Hematopoietic multipotent progenitor cell (in vitro differentiated cells): ENCODE data around the gene SRPX. TPM values are rescaled to one million over a fixed set of nuclear protein-coding genes. Genes with fewer than 3 reads are reported as not detected.

Experiments used
- DNase-seq, 3 donors: peaks; one replicate each; pipeline ENCODE4 v3.0.0-alpha.2; 2011 to 2015; ENCODE audit warnings: low read depth in 2 of 3, low spot score in 2 of 3
- total RNA-seq: library from RNA; depleted of rRNA; stranded (reverse); fragments of >200 nt; gene quantifications from one replicate; pipeline ENCODE4 v1.2.3, GENCODE V29; 2012

Gene SRPX
- total RNA-seq, 1 donor: under 0.01 TPM

- DNase-seq: no peak
These were observed 6.6 kb downstream of the SRPX start for GRCh38 chrX:38214044-38214443.

GRCh38 chrX:38211891-38212635 lies 8.6 kb downstream of the SRPX start:
- DNase-seq: no peak

DNA sequence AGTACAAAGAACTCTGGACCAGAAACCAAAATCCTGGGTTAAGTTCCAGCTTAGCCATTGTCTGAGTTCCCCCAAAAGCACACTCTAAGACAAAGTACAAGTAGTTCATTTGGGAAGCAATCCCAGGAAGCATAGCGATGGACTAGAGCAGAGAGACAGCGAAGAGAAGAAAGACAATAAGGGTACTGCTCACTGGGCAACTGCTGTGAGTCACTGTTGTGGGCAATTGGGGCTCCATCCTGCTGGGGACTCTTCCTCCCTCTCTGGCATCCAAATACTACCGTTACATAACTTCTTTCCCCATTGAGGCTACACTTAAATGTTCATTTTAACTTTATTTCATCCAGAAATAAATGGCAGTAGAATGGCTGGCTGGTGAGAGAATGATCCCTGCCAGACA lies 14.1 kb downstream of the SRPX start:
- no peak for DNase-seq

DNA sequence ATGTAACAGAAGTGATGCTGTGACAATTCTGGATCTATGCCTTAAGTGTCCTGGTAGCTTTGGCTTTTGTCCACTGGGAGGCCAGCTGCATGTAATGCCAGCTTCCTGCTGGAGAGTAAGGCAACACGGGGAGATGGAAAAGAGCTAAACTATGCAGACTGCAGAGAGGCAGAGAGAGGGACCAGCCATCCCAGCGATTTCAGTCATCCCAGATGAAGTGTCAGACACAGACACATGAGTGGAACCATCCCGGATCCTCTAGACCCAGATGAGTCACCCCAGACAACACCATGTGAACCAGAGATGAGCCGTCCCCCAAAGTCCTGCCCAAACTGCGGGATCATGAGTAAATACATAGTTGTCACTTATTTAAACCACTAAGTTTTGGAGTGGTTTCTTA lies 14.6 kb downstream of the SRPX start:
- DNase-seq: no peak

DNA sequence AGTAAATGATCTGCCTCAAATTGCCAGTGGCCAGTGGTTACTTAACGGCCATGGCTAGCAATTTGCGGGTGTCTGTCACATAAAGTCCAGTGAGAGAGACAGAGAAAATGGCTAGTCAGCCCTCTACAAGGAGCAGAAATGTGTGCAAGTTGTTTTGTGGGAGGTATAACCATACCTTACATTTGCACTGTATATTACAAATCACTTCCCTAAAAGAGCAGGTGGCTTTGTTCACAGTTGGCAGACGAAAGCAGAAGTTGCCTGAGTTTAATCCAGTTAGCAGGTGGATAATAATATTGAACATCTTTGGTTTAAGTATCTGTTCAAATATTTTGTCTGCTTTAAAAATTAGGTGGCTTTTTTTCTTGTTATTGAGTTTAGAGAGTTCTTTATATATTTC lies 15.6 kb downstream of the SRPX start:
- peak in 1 of 3 donors; percentile 53 for DNase-seq

DNA sequence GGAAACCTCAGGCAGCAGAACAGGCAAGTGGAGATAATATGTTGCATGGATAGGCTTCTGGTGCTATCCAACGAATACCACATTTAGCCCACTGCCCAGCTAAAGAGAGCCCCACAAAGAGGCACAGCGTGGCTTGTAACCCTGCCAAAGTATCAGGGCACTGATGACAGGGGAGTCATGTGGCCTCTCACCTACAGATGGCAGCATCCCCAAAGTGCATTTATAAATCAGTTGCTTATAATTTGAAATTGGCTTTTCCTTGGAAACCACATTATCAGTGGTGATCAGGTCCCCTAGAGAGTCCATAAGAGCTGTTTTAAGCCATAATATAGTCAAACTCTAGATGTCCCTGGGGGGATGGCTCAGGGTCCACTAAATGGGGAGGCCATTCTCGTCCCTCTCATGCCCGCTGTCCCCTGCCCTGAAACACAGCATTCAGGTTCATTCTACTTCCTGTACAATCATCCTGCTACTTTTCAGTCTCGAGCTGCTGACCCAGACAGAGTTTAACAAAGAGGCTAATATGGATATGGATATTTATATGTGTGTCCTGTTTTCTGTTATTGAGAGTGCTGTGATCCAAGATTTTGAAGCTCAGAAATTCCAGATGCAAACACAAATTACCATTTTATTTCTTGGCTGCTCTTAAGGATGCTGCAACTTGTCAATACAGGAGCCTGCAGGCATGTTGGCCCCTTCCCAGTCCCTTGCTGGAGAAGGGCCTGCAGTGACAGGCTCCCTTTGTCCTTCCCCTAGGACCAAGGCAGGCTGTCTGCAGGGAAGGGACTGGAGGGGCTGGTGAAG lies 28.5 kb downstream of the SRPX start:
- DNase-seq: peak in 2 of 3 donors; percentile 12 to 43

GRCh38 chrX:38189431-38190250 lies 31.0 kb downstream of the SRPX start:
- no peak for DNase-seq

- DNase-seq: no peak
These were observed 37.1 kb downstream of the SRPX start for GRCh38 chrX:38183596-38183995.

DNA sequence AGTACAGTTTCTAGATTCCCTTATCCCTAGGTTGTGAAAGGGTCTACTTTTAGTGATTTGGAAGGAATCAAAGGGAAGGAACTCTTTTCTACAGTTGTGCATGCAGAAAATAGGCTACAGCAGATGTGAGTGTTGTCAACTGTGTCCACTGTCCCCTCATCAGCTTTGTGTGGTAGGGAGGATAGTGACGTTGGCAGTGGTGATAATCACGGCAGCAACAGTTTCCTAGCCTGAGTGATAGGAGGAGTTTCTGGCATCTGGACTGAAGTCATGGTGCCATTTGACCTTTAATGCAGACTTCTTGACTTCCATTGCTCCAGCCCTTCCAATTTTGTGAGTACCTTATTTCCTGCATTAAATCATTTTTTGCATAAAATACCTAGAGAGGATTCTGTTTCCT lies 39.3 kb downstream of the SRPX start:
- DNase-seq: no peak

GRCh38 chrX:38178396-38178795 lies 42.3 kb downstream of the SRPX start:
- no peak for DNase-seq

GRCh38 chrX:38175139-38175538 lies 45.5 kb downstream of the SRPX start:
- peak in 1 of 3 donors; percentile 4 for DNase-seq

GRCh38 chrX:38172596-38172995 lies 48.1 kb downstream of the SRPX start:
- no peak for DNase-seq

DNA sequence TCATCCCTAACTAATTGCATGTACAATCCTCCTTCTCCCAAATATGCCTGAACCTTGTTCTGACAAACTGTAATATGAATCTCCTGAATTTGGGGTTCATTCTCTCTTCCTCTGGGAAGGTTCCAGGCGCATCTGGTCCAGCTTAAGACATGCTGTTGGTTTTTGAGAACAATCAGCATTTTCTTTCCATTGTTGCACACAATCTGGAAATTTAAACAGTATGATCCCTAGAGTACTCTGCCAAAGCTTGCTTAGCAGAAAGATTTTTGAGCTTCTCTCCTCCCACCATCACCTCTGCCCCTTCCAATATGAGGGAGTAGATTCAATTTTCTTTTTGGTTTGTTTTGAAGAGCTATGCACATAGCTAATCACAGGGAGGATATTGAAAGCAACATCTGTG lies 50.1 kb downstream of the SRPX start:
- no peak for DNase-seq

- peak in 2 of 3 donors; percentile 13 to 38 for DNase-seq
These were observed 54.1 kb downstream of the SRPX start for GRCh38 chrX:38166478-38167083.

DNA sequence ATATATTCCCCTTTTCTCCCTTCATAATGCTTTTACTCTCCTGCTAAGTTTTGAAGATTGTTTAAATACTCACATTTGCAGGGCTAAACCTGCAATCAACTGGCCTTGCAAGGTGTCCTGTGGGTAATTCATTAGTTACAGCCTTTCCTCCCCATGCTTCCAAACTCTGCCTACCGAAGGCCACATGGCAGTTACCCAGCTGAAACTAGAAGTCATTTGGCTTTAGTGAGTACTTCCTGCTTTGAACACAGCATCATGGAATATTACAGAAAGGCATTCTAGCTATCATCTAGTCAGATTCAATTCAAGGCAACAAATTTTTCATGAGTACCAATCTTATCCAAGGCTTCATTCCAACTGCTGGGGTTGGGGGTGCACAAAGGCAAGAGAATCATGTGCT lies 55.6 kb downstream of the SRPX start:
- no peak for DNase-seq

DNA sequence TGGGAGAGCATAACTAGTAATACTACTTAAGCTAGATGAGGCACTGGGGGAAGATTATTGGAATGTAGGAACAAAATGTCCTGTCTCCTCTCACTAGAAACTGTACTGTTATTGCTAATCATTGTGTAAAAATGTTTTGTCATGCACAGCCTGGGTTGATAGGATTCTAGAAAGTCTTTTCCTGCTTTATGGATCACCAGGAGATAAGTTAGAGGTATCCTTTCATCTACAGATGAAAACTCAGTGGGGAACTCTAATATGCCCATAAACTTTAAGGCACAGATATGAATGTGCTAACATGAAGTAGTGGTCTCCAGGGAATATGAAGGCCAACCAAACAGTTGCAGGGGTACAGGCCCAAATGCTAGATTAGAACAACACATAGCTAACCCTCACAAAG lies 57.5 kb downstream of the SRPX start:
- DNase-seq: no peak

DNA sequence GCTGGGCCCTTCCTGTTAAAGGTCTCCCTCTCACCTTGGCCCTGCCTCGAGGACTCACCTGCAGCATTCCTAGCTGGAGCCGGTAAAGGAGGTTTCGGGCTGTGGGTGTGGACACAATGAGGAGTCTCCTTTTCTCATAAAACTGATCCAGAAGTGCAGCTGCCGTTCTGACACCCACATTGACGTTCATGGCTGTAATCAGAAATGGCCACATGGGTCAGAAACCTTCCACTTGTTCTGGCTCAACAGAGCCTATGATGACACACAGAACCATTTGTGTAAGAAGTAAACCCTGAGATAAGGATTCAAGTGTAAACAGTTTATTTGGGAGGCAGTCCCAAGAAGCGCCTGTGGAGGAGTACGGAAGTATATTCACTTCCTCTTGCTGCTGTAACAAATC lies 63.8 kb downstream of the SRPX start:
- no peak for DNase-seq

DNA sequence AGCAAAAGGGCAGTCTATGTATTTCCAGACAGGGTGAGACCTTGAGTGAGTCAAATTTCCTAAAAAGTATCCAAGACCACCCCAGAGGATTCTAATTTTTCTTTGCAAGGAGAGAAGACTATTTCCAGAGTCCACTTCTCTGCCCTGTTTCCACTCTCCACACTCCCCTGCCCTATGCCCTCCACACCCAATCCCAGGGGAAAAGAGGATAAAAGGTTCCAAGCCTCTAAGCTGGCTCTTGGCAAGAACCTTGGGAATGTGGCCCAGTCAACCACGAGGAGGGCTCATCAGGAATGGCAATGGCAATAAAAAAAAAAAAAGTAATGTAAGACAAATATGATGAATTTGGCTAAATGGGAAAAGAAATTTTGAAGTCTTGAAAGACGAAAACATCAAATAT lies 65.9 kb downstream of the SRPX start:
- DNase-seq: no peak

GRCh38 chrX:38154340-38154739 lies 66.3 kb downstream of the SRPX start:
- DNase-seq: no peak

- no peak for DNase-seq
These were observed 69.2 kb downstream of the SRPX start for GRCh38 chrX:38151441-38151840.

DNA sequence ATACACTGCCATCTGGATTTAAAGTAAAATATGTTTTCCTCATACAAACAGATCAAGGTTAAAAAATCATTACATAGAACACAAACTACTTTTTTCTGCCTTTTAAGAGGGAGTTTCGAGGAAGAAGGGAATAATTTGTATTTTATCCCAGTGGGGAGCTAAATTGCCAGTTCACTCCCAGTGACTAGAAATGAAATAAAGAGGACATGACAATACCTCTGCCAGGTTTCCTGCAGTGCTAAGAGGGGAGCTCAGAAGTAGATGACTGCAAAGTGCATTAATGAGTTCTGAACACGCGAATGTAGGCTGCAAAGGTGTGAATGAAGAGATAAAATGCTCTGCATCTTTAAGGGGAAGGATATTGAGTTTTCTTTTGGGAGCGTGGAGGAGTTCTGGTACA lies 69.7 kb downstream of the SRPX start:
- no peak for DNase-seq
